ENCODE results near the gene RPUSD3.

- TF ChIP-seq CTCF (IDR thresholded peaks at IDR 0.05) (peak in 1 of 7 experiments; percentile 10), POLR2A (IDR thresholded peaks at IDR 0.05) (no peak)
Observed at GRCh38 chr3:9876991-9877390, 33.2 kb upstream of the RPUSD3 start.
